ENCODE results near the gene LENG8. TPM values are rescaled to one million over a fixed set of nuclear protein-coding genes. Genes with fewer than 3 reads are reported as not detected.

The LENG8 gene
- total RNA-seq, 2 experiments from 2014 or later: 63.2 to 137 TPM

DNA sequence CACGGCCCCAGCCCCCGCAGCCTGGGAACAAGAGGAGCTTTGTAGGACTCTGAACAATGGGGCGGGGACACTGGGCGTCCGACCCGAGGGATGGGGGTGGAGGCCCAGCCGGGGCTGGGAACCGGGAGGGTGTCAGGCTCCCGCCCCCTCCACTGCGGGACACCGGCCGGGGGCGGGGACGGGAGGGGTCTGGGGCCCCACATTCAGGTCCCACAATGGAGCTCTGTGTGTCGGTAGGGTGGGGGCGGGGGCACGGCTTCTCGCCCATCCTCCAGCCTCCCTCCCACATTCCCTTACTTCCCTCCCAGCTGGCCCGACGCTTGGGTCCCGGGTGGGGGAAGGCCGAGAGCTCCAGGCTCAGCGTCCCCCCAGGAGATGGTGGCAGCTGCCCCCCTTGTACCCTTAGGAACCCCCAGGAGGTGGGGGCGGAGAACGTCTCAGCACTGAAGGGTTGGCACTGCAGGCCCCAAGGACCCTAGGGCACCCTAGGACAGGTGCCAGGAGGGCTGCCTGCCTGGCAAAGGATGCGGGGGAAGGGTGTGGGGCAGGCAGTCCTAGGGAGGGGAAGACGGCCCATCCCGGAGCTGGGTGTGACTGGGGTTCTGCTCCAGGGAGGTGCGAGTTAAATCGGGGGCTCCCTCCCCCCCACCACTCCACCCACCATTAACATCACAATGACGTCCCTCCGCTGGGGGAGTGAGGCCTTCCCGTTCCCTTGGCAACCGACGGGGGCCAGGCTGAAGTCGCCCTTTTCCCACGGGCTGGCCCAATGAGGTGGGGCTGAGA lies 28.4 kb upstream of the LENG8 start:
- intact Hi-C loops (cut with micrococcal nuclease; ENCODE audit: unreplicated experiment): no loop called here
- H3K27ac ChIP-seq (ENCODE audit: low read depth, low read length, poor library complexity, severe bottlenecking): no peak overlapping the region
- POLR2A ChIA-PET: interaction anchor here (0.7 kb wide), 1 partner anchor 1312 kb away, joined by 3 read pairs; no protein-coding TSS in a partner anchor
- H2AFZ ChIP-seq (ENCODE audit: low read length): no peak overlapping the region
- no peak for DNase-seq (ENCODE audit: low spot score)
- H4K20me1 ChIP-seq (ENCODE audit: insufficient read depth, low read length): no peaks in the 10 kb centered on the region
- no TSS peak for BruUV-seq (replicated peaks)
- H3K9me3 ChIP-seq (ENCODE audit: low read length): no peaks in the 10 kb centered on the region
- no peak for TF ChIP-seq CTCF (conservative IDR thresholded peaks at IDR 0.05; ENCODE audit: low read length)
- no peak for TF ChIP-seq EZH2phosphoT487 (IDR thresholded peaks at IDR 0.05; ENCODE audit: borderline replicate concordance, low read depth, low read length)
- no peak overlapping the region for H3K4me3 ChIP-seq (ENCODE audit: low read depth, low read length, poor library complexity, severe bottlenecking)
- H3K9me2 ChIP-seq (ENCODE audit: insufficient read depth, low read length): no peaks in the 10 kb centered on the region
- no peaks in the 10 kb centered on the region for H3K36me3 ChIP-seq (ENCODE audit: insufficient read depth, low read length)
- H3K4me1 ChIP-seq (ENCODE audit: insufficient read depth, low read length, poor library complexity, severe bottlenecking): peaks cover 9% of the 10 kb centered on the region
- no peaks in the 10 kb centered on the region for H3K79me2 ChIP-seq (ENCODE audit: insufficient read depth, low read depth, low read length)
- H3K4me2 ChIP-seq (ENCODE audit: low read length): no peak overlapping the region
- CTCF ChIA-PET (ENCODE audit: unreplicated experiment): no interaction called here

DNA sequence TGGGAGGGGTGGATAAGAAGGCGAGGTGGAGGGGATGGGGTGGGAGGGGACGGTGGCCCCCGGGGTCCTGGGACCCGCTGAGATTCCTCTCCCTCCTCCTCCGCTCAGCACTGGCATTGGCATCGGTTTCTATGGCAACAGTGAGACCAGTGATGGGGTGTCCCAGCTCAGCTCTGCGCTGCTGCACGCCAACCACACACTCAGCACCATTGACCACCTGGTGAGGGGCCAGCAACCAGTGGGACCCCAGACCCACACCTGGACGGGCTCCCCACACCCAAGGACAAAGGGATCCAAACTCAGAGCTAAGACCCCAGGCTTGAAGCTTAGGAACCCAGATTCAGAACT lies 27.9 kb upstream of the LENG8 start:
- no TSS peak for BruUV-seq (replicated peaks)
- DNase-seq (ENCODE audit: low spot score): no peak
- TF ChIP-seq EZH2phosphoT487 (IDR thresholded peaks at IDR 0.05; ENCODE audit: borderline replicate concordance, low read depth, low read length) (no peak), CTCF (conservative IDR thresholded peaks at IDR 0.05; ENCODE audit: low read length) (no peak)
- POLR2A ChIA-PET: no interaction called here
- Histone ChIP-seq H2AFZ (ENCODE audit: low read length) (no peak overlapping the region), H3K9me3 (ENCODE audit: low read length) (no peaks in the 10 kb centered on the region), H3K36me3 (ENCODE audit: insufficient read depth, low read length) (no peaks in the 10 kb centered on the region), H3K9me2 (ENCODE audit: insufficient read depth, low read length) (no peaks in the 10 kb centered on the region), H3K27ac (ENCODE audit: low read depth, low read length, poor library complexity, severe bottlenecking) (no peak overlapping the region), H3K4me2 (ENCODE audit: low read length) (no peak overlapping the region), H3K79me2 (ENCODE audit: insufficient read depth, low read depth, low read length) (no peaks in the 10 kb centered on the region), H4K20me1 (ENCODE audit: insufficient read depth, low read length) (no peaks in the 10 kb centered on the region), H3K4me3 (ENCODE audit: low read depth, low read length, poor library complexity, severe bottlenecking) (no peak overlapping the region), H3K4me1 (ENCODE audit: insufficient read depth, low read length, poor library complexity, severe bottlenecking) (peaks cover 9% of the 10 kb centered on the region)
- intact Hi-C loops (cut with micrococcal nuclease; ENCODE audit: unreplicated experiment): no loop called here
- CTCF ChIA-PET (ENCODE audit: unreplicated experiment): no interaction called here

GRCh38 chr19:54421521-54421920 lies 27.5 kb upstream of the LENG8 start:
- no peaks in the 10 kb centered on the region for H3K79me2 ChIP-seq (ENCODE audit: insufficient read depth, low read depth, low read length)
- no peaks in the 10 kb centered on the region for H3K9me3 ChIP-seq (ENCODE audit: low read length)
- no peaks in the 10 kb centered on the region for H3K9me2 ChIP-seq (ENCODE audit: insufficient read depth, low read length)
- no peak overlapping the region for H3K4me3 ChIP-seq (ENCODE audit: low read depth, low read length, poor library complexity, severe bottlenecking)
- TF ChIP-seq EZH2phosphoT487 (IDR thresholded peaks at IDR 0.05; ENCODE audit: borderline replicate concordance, low read depth, low read length): no peak
- no peak for TF ChIP-seq CTCF (conservative IDR thresholded peaks at IDR 0.05; ENCODE audit: low read length)
- H3K4me2 ChIP-seq (ENCODE audit: low read length): no peak overlapping the region
- ChIA-PET CTCF (ENCODE audit: unreplicated experiment) (interaction anchor here (0.6 kb wide), 1 partner anchor 101 kb away, joined by 3 read pairs; no protein-coding TSS in a partner anchor), POLR2A (no interaction called here)
- peaks cover 9% of the 10 kb centered on the region for H3K4me1 ChIP-seq (ENCODE audit: insufficient read depth, low read length, poor library complexity, severe bottlenecking)
- H4K20me1 ChIP-seq (ENCODE audit: insufficient read depth, low read length): no peaks in the 10 kb centered on the region
- no peak overlapping the region for H2AFZ ChIP-seq (ENCODE audit: low read length)
- no peak for DNase-seq (ENCODE audit: low spot score)
- no peak overlapping the region for H3K27ac ChIP-seq (ENCODE audit: low read depth, low read length, poor library complexity, severe bottlenecking)
- no TSS peak for BruUV-seq (replicated peaks)
- intact Hi-C loops (cut with micrococcal nuclease; ENCODE audit: unreplicated experiment): no loop called here
- no peaks in the 10 kb centered on the region for H3K36me3 ChIP-seq (ENCODE audit: insufficient read depth, low read length)

Data from OCI-LY7 (cell line).